CD4-positive, alpha-beta T cell treated with Interleukin-6 at 100 ng/mL for 8 hours (primary cell): Measurements from ENCODE around the gene ARRDC5.
A peak's percentile ranks its signal among the peaks of the same experiment; 100 is the strongest.
"Not testable (repeated sequence)": the region's sequence is repeated elsewhere in the genome, so short reads cannot be mapped to it uniquely, and the experiment has no call there.

Experiments
- DNase-seq: peaks from one replicate; pipeline ENCODE4 v3.0.0-alpha.2; 2020; ENCODE audit warnings: mixed read lengths, low spot score

Gene ARRDC5

GRCh38 chr19:4902796-4903195, at the start of gene ARRDC5:
Gene ARRDC5 (minus strand): TSS chr19:4902896. CDS start chr19:4902825, 71 bp downstream.
- no peak for DNase-seq

- DNase-seq, result no peak
These were observed 49.0 kb upstream of the ARRDC5 start for GRCh38 chr19:4951656-4952055.

GRCh38 chr19:4950650-4951049, 48.0 kb upstream of the ARRDC5 start:
- not testable (repeated sequence) for DNase-seq

- DNase-seq, result not testable (repeated sequence)
These were observed 39.0 kb upstream of the ARRDC5 start for GRCh38 chr19:4941638-4942169.

GRCh38 chr19:4939466-4939865, 36.8 kb upstream of the ARRDC5 start:
- no peak for DNase-seq

GRCh38 chr19:4938461-4938860, 35.8 kb upstream of the ARRDC5 start:
- not testable (repeated sequence) for DNase-seq

GRCh38 chr19:4937060-4937459, 34.4 kb upstream of the ARRDC5 start:
- DNase-seq, result no peak

GRCh38 chr19:4935444-4935843, 32.7 kb upstream of the ARRDC5 start:
- no peak for DNase-seq

- DNase-seq, result no peak
These were observed 30.8 kb upstream of the ARRDC5 start for GRCh38 chr19:4933528-4933927.

GRCh38 chr19:4932711-4933110, 30.0 kb upstream of the ARRDC5 start:
- DNase-seq, result no peak

GRCh38 chr19:4930664-4931063, 28.0 kb upstream of the ARRDC5 start:
- DNase-seq, result no peak

- no peak for DNase-seq
These were observed 26.5 kb upstream of the ARRDC5 start for GRCh38 chr19:4929186-4929585.

GRCh38 chr19:4923276-4923747, 20.6 kb upstream of the ARRDC5 start:
- DNase-seq, result no peak

GRCh38 chr19:4922530-4923275, 20.0 kb upstream of the ARRDC5 start:
- no peak for DNase-seq

- peak; percentile 39 for DNase-seq
These were observed 13.8 kb upstream of the ARRDC5 start for GRCh38 chr19:4916292-4917082.

- DNase-seq, result peak; percentile 80
These were observed 12.2 kb upstream of the ARRDC5 start for GRCh38 chr19:4914736-4915501.

GRCh38 chr19:4913996-4914735, 11.5 kb upstream of the ARRDC5 start:
- peak; percentile 23 for DNase-seq

GRCh38 chr19:4911786-4912672, 9.3 kb upstream of the ARRDC5 start:
- DNase-seq, result peak; percentile 69

- no peak for DNase-seq
These were observed 8.6 kb upstream of the ARRDC5 start for GRCh38 chr19:4911314-4911713.

- DNase-seq, result peak; percentile 13
These were observed 8.0 kb upstream of the ARRDC5 start for GRCh38 chr19:4910594-4911281.
